Fibroblast of the aortic adventitia (primary cell): Measurements from ENCODE around the gene ZFP30. TPM values are rescaled to one million over a fixed set of nuclear protein-coding genes. Genes with fewer than 3 reads are reported as not detected.

ENCODE experiments used
- DNase-seq: peaks from one replicate; pipeline ENCODE4 v3.0.0-alpha.2; 2010; ENCODE audit warnings: low read depth
- H3K4me3 ChIP-seq: 2 replicates; pipeline ENCODE4 v1.5.1; 2011; ENCODE audit warnings: low read depth, mild to moderate bottlenecking, control low read depth, low read length, moderate library complexity
- small RNA-seq: library from RNA; depleted of rRNA; stranded (forward); fragments of <200 nt; gene quantifications from one replicate; pipeline ENCODE3, GENCODE V24; 2012
- total RNA-seq: library from RNA; depleted of rRNA; stranded (reverse); fragments of >200 nt; gene quantifications from 2 replicates; pipeline ENCODE4 v1.2.3, GENCODE V29; 2012; ENCODE audit warnings: low replicate concordance
- TF ChIP-seq, protein P1 (sequence below): IDR thresholded peaks from 2 replicates; pipeline ENCODE4 v1.5.1; 2011; ENCODE audit warnings: mild to moderate bottlenecking, low read length, control low read depth, inconsistent platforms; ENCODE audit not compliant: insufficient read depth

Gene ZFP30
- total RNA-seq, 1 donor = 14.8 TPM

DNA sequence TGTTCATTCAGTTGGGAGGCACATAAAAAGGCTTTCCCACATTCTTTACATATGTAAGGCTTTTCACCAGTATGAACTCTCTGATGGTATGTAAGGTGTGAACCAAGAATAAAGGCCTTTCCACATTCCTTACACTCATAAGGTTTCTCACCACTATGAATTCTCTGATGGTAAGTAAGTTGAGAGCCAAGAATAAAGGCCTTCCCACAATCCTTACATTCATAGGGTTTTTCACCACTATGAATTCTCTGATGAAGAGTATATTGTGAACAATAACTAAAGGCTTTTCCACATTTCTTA, 89.9 kb downstream of the ZFP30 start:
- no peak for DNase-seq
- no peak overlapping the region for H3K4me3 ChIP-seq
- TF ChIP-seq, protein P1, sequence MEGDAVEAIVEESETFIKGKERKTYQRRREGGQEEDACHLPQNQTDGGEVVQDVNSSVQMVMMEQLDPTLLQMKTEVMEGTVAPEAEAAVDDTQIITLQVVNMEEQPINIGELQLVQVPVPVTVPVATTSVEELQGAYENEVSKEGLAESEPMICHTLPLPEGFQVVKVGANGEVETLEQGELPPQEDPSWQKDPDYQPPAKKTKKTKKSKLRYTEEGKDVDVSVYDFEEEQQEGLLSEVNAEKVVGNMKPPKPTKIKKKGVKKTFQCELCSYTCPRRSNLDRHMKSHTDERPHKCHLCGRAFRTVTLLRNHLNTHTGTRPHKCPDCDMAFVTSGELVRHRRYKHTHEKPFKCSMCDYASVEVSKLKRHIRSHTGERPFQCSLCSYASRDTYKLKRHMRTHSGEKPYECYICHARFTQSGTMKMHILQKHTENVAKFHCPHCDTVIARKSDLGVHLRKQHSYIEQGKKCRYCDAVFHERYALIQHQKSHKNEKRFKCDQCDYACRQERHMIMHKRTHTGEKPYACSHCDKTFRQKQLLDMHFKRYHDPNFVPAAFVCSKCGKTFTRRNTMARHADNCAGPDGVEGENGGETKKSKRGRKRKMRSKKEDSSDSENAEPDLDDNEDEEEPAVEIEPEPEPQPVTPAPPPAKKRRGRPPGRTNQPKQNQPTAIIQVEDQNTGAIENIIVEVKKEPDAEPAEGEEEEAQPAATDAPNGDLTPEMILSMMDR = no peak

DNA sequence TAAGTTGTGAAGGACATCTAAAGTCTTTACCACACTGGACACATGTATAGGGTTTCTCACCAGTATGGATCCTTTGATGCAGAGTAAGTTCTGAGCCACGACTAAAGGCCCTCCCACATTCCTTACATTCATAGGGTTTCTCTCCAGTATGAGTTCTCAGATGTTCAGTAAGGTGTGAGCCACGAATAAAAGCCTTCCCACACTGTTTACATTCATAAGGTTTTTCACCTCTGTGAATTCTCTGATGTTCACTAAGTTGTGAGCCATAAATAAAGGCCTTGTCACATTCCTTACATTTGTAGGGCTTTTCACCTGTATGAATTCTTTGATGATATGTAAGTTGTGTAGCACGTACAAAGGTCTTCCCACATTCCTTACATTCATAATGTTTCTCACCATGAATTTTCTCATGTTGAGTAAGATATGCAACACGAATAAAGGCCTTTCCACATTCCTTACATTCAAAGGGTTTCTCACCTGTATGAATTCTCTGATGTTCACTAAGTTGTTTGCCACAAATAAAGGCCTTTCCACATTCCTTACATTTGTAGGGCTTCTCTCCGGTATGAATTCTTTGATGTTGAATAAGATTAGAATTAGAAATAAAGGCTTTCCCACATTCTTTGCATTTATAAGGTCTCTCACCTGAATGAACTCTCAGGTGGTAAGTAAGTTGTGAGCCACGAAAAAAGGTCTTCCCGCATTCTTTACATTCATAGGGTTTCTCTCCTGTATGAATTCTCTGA, 90.5 kb downstream of the ZFP30 start:
- DNase-seq = no peak
- TF ChIP-seq, protein P1 = no peak
- H3K4me3 ChIP-seq = no peak overlapping the region

Small RNAs within 50 kb of the gene (small RNA-seq; reads per million reads assigned to genes)
- gene SELENOKP1 = not detected

Other genes with a start within 250 kb of the ZFP30 start
- gene ZNF569, start 188.0 kb downstream of the ZFP30 start, total RNA-seq = 7.3 and 8.4 TPM in 2 replicates
- 8.4 and 24.9 TPM in 2 replicates for gene ZNF570, start 186.1 kb downstream of the ZFP30 start, total RNA-seq
- 0.27 and 2.9 TPM in 2 replicates for gene ZNF793, start 148.5 kb downstream of the ZFP30 start, total RNA-seq
- gene ZNF571, start 60.7 kb downstream of the ZFP30 start, total RNA-seq = 2.5 and 5.2 TPM in 2 replicates
- 0.36 and 2.1 TPM in 2 replicates for gene ZNF540, start 60.6 kb downstream of the ZFP30 start, total RNA-seq
- 3.2 and 4.9 TPM in 2 replicates for gene ZNF607, start 64.3 kb upstream of the ZFP30 start, total RNA-seq
- 10.4 and 34.8 TPM in 2 replicates for gene ZNF573, start 124.1 kb upstream of the ZFP30 start, total RNA-seq